ENCODE data around the gene MBD2.
A peak's percentile ranks its signal among the peaks of the same experiment; 100 is the strongest.
"Not testable (repeated sequence)": the region's sequence is repeated elsewhere in the genome, so short reads cannot be mapped to it uniquely, and the experiment has no call there.

MBD2 gene

DNA sequence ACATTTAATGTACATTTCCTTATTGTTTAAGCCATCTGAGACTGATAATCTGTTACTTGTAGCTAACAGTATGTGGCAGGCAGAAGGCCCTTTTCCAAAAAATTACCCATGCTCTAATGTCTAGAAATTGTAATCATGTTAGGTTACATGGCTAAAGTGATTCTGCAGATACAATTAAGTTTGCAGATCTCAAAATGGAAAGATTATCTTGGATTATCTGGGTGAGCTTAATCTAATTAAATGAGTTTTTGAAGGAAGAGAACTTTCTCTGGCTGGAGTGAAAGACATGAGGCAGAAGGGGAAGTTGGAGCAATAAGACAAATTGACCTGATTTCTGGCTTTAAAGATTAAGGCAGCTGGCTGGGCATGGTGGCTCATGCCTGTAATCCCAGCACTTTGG, 76.3 kb downstream of the MBD2 start:
- DNase-seq = no peak

DNA sequence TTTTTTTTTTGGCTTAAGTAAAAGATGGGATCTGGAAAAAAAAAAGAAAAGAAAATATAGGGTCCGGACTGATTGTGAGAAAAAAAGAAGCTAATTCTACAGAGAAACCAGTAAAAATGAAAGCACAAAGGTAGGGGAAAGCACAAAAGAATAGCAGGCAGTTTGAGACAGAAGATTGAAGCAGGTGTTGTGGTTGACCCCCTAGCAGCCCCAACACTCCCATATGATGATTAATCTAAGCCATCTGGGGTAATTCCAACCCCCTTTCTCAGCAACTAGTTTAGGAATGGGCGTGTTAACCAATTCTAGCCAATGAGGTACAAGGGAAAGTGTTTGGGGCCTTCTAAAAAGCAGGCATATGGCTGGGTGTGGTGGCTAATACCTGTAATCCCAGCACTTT, 77.0 kb downstream of the MBD2 start:
- no peak for DNase-seq

DNA sequence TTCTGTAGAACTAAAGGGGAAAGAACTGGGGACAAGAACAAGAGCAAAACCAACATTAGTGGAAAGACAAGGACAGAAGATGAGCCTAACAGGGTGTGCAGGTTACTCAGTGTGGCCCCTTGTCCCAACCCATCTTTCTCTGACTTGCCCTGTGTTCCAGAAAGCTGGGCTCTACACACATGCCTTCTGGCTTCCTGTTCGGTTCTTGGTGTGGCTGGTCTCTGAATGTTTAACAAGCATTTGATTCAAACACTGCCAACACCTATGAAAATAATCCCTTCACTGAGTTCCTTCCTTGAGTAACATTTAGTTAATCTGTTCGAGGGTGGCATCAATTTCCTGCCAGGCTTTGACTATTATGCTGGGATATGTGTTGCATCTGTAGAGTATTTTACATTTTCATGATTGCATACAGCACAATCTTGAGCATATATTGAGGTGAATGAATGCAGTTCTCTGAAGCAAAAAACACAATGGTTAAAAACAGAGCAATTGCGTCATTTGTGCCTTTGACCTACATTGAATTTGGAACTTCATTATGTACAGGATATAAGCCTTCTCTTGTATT, 83.3 kb downstream of the MBD2 start:
- DNase-seq = no peak

DNA sequence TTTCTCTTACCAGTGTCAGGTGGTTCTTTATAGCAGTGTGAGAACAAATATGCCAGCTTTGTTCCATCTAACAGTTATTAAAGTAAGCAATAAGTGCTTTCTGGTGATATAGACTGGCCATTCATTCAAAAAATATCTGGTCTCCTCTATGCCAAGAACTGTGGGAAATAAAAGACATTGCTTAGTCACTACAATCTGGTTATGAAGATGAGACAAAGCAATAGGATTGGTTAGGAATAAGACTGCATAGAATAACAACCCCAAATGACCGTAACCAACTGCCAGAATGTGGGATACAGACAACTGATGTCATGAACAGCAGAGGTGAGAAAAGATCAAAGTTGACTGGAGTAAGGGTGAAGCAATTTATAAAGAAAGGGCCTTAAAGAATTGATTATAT, 83.8 kb downstream of the MBD2 start:
- no peak for DNase-seq

DNA sequence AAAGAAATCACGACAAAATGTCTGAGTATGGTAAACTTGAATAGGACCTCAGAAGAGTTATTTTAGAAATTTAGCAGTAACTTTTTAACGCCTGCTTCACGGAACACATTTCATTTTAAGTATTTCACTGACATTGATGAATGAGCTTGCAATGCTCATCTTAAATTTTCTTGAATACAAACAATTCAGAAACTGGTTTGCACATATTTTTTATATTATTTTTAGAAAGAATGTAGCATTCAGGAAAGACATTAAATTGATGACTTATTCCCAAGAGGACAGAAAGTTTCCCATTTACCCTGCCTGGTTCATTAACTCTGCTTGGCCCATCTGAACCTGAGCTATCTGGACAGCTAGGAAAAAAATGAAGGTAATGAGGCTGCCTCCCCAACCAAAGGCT, 89.3 kb downstream of the MBD2 start:
- no peak for DNase-seq

DNA sequence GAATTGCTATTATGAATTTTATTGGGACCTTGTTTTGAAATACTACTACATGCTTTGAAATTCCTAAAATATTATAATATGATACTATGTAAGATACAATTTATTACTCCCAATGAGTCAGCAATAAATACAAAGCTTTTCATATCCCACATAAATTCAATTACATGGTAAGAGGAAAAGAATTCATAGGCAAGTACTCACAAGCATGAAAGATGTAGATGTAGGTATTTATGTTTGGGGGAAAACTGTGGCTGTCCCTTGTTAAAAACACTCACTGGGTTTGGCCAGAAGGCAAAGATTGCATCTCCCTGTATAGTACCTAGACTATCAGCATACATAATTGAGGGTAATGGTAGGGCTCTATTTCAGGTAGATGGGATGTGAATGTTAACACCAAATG, 90.4 kb downstream of the MBD2 start:
- DNase-seq = no peak

DNA sequence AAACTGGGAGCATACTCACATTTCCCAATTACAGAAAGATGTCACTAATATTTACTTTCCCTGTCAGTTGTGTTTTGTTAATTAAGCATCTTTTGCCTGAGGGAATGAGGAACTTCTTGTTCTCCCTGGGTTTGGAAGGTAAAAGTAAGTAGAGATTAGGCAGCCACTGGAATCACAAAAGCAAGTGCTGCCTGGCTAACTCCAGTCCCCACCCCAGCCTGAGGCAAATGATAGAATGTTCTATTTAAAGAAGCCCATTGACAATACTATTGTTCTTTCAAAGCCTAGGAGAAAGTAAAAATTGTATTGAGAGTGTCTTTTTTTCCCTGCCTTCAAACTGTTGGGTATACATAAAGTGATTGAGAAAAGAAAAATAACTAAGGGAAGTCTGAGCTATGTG, 93.8 kb downstream of the MBD2 start:
- DNase-seq = peak; percentile 32

DNA sequence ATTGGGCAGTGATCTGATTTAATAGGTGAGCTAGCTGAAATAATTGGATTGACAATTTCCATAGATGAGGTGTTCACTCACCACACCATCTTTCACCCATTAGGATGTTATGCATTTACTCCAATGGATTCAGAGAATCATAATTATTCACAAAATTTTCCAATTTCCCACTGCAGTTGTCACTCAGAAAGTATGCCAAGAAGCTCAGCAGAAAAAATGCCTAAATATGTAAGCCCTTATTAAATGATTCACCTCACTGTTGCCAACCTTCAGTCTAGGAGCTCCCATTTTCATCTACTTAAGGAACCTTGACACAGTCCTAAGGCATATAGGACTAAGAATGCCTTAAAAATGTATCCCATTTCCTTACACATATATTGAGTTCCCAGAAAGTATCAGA, 94.3 kb downstream of the MBD2 start:
- DNase-seq = no peak

DNA sequence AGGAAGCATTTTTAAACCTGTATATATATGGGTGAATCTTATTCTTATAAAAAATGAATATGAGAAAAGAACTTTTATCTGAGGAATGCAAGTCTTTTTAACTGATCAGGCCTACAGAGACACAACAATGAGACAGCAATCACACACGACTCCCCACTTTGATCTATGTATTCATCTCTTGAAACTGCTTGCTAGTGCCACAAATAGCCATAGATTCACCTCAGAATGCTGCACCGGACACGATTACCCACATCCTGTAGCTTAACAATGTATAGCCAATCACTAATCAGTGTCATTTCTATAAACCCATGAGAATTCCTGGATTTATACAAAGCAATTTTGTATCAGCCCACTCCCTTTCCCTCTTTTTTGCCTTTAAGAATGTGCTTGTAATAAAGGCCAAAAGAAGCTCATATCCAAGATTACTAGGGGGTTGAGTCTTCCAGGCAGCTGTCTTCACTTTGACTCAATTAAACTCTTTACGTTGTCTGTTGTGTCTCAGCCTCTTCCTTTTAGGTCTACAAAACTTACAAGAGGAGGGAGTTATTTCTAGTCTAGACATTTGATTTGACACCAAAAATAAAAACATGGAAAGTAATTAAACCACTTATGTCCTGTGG, 94.9 kb downstream of the MBD2 start:
- peak; percentile 53 for DNase-seq

DNA sequence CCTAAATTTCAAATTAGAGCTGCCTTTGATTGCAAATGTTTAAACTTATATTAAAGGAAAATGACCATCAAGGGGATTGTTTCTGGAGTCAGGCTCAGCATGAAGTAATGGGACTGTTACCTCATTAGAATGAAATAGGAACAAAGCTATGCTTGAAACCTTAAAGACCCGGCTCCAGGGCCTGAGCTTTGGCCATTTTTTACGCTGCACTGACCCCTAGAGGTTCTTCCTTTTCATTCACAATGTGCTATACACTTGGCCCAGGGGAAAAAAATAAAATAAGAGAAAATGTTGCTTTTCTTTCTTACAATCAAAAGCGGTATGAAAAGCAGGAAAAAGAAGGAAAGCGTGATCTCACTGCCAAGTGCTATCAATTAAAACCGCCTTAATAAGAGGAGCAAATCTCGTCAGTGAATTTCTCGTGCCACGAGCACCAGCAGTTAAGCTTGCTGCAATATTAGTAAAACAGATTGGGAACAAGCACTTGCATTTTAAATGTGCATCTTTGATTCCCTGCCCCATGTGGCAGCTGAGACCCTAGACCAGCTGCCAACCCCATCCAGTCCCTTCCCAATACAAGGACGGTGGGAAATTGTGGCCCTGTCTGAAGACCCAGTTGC, 96.6 kb downstream of the MBD2 start:
- peak; percentile 78 for DNase-seq

DNA sequence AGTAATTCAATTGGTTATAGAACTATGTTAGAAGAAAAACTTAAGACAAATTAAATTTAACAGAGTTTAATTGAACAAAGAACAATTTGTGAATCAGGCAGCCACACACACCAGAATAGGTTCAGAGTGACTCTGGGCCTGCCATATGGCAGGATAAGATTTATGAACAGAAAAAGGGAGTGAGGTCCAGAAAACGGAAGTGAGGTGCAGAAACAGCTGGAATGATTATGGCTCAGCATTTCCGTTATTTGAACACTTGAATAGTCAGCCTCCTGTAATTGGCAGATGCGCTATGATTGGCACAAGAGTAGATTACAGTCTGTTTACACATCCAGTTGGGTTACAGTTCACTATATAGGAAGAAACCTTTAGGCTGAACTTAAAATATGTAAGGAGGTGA, 99.0 kb downstream of the MBD2 start:
- peak; percentile 16 for DNase-seq

DNA sequence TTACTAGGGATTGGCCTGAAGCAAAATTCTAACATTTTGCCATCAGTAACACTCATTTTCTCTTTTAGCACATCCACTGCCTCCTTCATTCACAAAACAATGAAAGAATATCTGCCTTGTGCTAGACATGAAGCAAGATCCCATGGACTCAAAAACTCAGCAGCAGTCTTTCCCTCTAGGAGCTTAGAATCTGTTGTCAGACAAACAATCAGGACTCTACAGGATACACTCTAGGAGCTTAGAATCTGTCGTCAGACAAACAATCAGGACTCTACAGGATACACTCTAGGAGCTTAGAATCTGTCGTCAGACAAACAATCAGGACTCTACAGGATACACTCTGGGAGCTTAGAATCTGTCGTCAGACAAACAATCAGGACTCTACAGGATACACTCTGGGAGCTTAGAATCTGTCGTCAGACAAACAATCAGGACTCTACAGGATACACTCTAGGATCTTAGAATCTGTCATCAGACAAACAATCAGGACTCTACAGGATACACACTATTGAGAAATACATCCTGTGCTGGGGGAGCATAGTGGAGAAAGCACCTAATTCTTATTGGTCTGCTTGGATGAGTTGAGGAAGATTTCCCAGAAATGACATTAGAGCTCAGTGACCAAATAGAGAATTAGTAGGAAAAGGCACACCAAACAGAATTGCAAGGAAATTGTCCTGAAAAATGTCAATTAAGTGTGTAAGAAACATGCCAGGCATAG, 100.6 kb downstream of the MBD2 start:
- not testable (repeated sequence) for DNase-seq

DNA sequence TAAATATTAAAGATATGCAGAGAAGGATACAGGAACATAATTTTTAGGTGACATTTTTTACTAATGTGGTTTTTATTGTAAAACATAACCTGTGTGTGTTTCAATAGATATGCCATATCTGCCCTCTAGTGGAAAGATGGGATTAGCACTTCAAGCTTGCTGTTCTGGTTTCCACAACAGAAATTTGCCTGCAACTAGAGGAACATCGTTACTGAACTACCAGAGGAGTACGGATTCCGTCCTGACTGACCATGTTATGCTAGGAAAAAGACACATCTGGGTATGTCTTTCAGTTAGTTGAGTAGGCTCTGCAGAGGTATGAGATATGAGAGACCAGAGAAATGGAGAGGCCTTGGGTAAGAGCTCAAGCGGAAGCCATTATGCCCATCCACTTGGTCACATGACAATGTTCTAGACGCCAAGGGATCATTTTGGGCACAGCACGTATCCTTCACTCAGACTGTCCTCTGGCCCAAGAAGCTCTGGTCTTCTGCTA, 104.9 kb downstream of the MBD2 start:
- peak; percentile 70 for DNase-seq

DNA sequence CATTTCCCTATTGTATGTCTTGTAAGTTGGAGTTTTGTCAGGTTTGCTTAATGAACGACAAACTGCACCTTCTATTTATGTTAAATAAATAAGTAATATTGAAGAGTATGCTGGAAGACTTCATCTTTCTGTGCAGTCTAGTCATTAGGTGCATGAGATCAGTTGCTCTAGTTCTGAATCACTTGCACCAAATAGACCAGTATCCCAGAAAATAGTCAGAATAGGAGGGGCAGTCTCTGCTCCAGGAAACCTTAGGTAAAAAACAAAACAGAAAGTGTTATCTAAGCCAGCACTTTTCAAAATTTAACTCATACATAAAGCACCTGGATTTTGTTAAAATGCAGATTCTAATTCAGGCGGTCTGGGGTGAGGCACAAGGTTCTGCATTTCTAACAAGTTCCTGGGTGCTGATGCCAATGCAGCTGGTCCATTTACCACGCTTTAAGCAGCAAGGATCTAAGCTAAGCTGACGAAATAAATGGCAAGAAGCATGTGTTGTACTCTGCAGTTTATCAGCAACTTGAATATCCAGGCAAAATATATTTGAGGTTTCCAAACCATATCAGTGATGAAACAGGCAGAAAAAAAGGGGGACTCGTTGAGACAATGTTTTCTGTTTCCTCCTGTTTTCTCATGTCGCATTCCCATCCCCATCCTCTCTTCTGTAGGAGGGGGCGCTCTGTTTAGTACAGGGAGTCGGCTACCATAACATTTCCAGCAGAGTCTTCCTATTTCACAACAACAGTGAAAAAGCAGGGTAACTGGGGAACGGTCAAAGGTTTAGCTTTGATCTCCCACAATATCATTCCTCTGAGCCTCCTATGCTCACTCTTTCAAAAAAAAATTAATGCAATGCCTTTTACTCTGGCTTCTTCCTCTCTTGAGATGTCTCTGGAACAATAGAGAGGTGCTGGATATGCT, 106.4 kb downstream of the MBD2 start:
- no peak for DNase-seq

DNA sequence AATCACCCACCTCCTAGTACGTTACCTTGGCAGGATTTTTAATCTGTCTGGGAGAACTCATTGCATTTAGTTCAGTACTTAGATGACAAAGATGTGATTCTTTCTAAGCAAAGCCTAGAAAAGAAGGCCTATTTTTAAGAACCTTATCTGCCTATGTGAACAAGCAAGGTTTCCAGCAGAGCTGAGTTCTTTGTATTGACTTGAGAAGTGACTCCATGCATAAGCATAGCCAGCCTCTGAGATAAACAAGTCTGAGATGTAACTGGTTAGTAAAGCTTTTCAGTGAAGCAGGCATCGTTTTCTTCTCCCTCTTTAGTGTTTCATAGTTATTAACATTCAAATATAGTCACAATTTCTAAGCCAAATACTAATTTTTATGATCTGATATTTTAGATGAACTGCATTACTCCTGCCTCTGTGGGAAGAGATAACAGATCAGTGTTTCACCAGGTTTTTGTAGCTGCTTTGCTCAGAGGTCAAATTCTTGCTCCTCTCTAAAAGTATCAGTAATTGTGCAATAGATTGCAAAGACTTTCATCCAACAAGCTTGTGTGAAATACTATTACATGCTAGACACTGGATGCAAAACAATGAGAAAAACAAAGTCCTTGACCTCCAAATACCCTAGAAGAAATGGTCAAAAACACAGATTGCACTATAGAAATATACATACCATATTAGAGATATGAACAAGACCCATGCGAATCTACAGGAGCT, 107.8 kb downstream of the MBD2 start:
- no peak for DNase-seq

DNA sequence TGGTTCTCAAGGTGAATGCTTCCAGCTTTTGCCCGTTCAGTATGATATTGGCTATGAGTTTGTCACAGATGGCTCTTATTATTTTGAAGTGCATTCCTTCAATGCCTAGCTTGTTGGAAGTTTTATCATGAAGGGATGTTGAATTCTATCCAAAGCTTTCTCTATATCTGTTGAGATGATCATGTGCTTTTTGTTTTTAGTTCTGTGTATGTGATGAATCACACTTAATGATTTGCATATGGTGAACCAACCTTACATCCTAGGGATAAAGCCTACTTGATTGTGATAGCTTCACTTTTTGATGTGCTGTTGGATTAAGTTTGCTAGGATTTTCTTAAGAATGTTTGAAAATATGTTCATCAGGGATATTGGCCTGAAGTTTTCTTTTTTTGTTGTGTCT, 112.1 kb downstream of the MBD2 start:
- DNase-seq = no peak

DNA sequence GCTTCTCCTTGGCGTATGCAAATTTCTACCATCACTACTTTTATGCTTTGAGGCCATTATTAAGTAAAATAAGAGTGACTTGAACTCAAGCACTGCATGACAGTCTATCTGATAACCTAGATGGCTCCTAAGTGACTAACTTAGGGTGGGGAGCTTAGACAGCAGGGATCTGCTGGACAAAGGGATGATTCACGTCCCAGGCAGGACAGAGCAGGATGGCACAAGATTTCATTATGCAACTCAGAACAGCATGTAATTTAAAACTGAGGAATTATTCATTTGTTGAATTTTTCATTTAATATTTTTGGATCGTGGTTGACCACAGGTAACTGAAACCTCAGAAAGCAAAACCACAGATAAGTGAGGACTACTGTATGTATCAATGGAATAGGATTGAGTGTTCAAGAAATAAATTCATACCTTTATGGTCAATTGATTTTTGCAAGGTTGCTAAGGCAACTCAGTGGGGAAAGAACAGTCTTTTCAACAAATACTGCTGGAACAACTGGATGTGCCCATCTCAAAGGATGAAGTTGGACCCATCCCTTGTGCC, 115.3 kb downstream of the MBD2 start:
- DNase-seq = no peak

DNA sequence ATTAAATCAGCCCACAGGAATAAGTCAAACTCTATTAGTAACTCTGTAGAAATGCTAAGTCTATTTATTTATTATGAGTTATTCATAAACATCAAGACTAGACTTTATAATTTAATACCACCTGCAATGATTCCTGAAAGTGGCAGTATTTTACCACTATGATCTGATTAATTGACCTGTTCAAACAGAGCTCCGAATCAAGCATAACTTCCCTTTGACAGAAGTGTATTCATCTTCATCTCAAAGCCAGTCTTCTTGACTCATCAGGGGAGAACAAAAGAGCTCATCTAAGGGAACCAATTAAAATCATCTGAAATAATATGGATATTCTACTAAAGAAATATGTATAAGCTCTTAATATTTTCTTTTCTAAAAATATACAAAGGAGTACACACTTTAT, 122.3 kb downstream of the MBD2 start:
- no peak for DNase-seq

Data from NCI-H146 (cell line).